GM18502 (cell line): Measurements from ENCODE around the gene OGDH.
A peak's percentile ranks its signal among the peaks of the same experiment; 100 is the strongest.
"Not testable (repeated sequence)": the region's sequence is repeated elsewhere in the genome, so short reads cannot be mapped to it uniquely, and the experiment has no call there.

ENCODE experiments used
- ATAC-seq: cut with Tn5 transposase; IDR thresholded peaks from one replicate; pipeline ENCODE4 v1.9.1; 2021; ENCODE audit warnings: mild to moderate bottlenecking; ENCODE audit not compliant: unreplicated experiment, poor library complexity

OGDH gene

GRCh38 chr7:44727937-44728262 lies 121.5 kb downstream of the OGDH start:
- no peak for ATAC-seq

- no peak for ATAC-seq
Measured at GRCh38 chr7:44729949-44730590, 123.6 kb downstream of the OGDH start.

GRCh38 chr7:44732971-44733370 lies 126.5 kb downstream of the OGDH start:
- not testable (repeated sequence) for ATAC-seq

- no peak for ATAC-seq
Measured at GRCh38 chr7:44733708-44734481, 127.5 kb downstream of the OGDH start.

- ATAC-seq: peak; percentile 68
Measured at GRCh38 chr7:44735403-44736165, 129.2 kb downstream of the OGDH start.

- no peak for ATAC-seq
Measured at GRCh38 chr7:44736896-44737295, 130.5 kb downstream of the OGDH start.

GRCh38 chr7:44738051-44738723 lies 131.8 kb downstream of the OGDH start:
- ATAC-seq: no peak

- no peak for ATAC-seq
Measured at GRCh38 chr7:44738876-44739665, 132.6 kb downstream of the OGDH start.

GRCh38 chr7:44740055-44740454 lies 133.6 kb downstream of the OGDH start:
- no peak for ATAC-seq

- ATAC-seq: no peak
Measured at GRCh38 chr7:44743750-44744149, 137.3 kb downstream of the OGDH start.

GRCh38 chr7:44748045-44748947 lies 141.9 kb downstream of the OGDH start, which contains the start of gene ZMIZ2:
Gene ZMIZ2 (plus strand): TSS chr7:44748847. CDS start chr7:44756250, 7,403 bp downstream.
- peak; percentile 68 for ATAC-seq

GRCh38 chr7:44748948-44749731 lies 142.7 kb downstream of the OGDH start:
- ATAC-seq: peak; percentile 15

- ATAC-seq: no peak
Measured at GRCh38 chr7:44749992-44750391, 143.6 kb downstream of the OGDH start.

- no peak for ATAC-seq
Measured at GRCh38 chr7:44750424-44750823, 144.0 kb downstream of the OGDH start.

- ATAC-seq: peak; percentile 68
Measured at GRCh38 chr7:44750921-44751571, 144.6 kb downstream of the OGDH start.

GRCh38 chr7:44752822-44753221 lies 146.4 kb downstream of the OGDH start:
- ATAC-seq: no peak

GRCh38 chr7:44754802-44755697 lies 148.6 kb downstream of the OGDH start:
- no peak for ATAC-seq
